ENCODE results near the gene FNDC3A. TPM values are rescaled to one million over a fixed set of nuclear protein-coding genes. Genes with fewer than 3 reads are reported as not detected.
"Not testable (repeated sequence)": the region's sequence is repeated elsewhere in the genome, so short reads cannot be mapped to it uniquely, and the experiment has no call there.

Gene FNDC3A
- polyA plus RNA-seq, 2 donors, result 6.0 to 7.3 TPM

- H3K4me3 ChIP-seq (ENCODE audit: low read depth in 1 of 2, low read length in 2 of 2), result no peak overlapping the region
- WGBS, 2 donors, result 27 to 59% methylated on average over 1 of the region's 1 CpG
- no peaks in the 10 kb centered on the region for H3K36me3 ChIP-seq (ENCODE audit: control insufficient read depth in 2 of 2, insufficient read depth in 2 of 2, low read length in 1 of 2)
- H3K4me1 ChIP-seq (ENCODE audit: control insufficient read depth in 2 of 2, insufficient read depth in 2 of 2, low read length in 1 of 2), result no peaks in the 10 kb centered on the region
- no peak overlapping the region for H3K27ac ChIP-seq (ENCODE audit: low read depth in 2 of 2, low read length in 1 of 2)
- no peaks in the 10 kb centered on the region for H3K9me3 ChIP-seq (ENCODE audit: control insufficient read depth in 2 of 2, insufficient read depth in 1 of 2, low read depth in 1 of 2, low read length in 1 of 2)
- no peaks in the 10 kb centered on the region for H3K27me3 ChIP-seq (ENCODE audit: control insufficient read depth in 1 of 2, insufficient read depth in 2 of 2, low read length in 2 of 2)
Observed at GRCh38 chr13:49063497-49063896, 87.8 kb downstream of the FNDC3A start.

- Histone ChIP-seq H3K36me3 (ENCODE audit: control insufficient read depth in 2 of 2, insufficient read depth in 2 of 2, low read length in 1 of 2) (no peaks in the 10 kb centered on the region), H3K27me3 (ENCODE audit: control insufficient read depth in 1 of 2, insufficient read depth in 2 of 2, low read length in 2 of 2) (no peaks in the 10 kb centered on the region), H3K9me3 (ENCODE audit: control insufficient read depth in 2 of 2, insufficient read depth in 1 of 2, low read depth in 1 of 2, low read length in 1 of 2) (no peaks in the 10 kb centered on the region), H3K4me1 (ENCODE audit: control insufficient read depth in 2 of 2, insufficient read depth in 2 of 2, low read length in 1 of 2) (no peaks in the 10 kb centered on the region), H3K27ac (ENCODE audit: low read depth in 2 of 2, low read length in 1 of 2) (no peak overlapping the region), H3K4me3 (ENCODE audit: low read depth in 1 of 2, low read length in 2 of 2) (no peak overlapping the region)
- WGBS, 2 donors, result 94 to 95% methylated on average over 3 of the region's 3 CpGs
Observed at GRCh38 chr13:49064476-49064875, 88.8 kb downstream of the FNDC3A start.

- Histone ChIP-seq H3K9me3 (ENCODE audit: control insufficient read depth in 2 of 2, insufficient read depth in 1 of 2, low read depth in 1 of 2, low read length in 1 of 2) (no peaks in the 10 kb centered on the region), H3K27me3 (ENCODE audit: control insufficient read depth in 1 of 2, insufficient read depth in 2 of 2, low read length in 2 of 2) (no peaks in the 10 kb centered on the region), H3K36me3 (ENCODE audit: control insufficient read depth in 2 of 2, insufficient read depth in 2 of 2, low read length in 1 of 2) (no peaks in the 10 kb centered on the region), H3K4me3 (ENCODE audit: low read depth in 1 of 2, low read length in 2 of 2) (no peak overlapping the region), H3K27ac (ENCODE audit: low read depth in 2 of 2, low read length in 1 of 2) (no peak overlapping the region), H3K4me1 (ENCODE audit: control insufficient read depth in 2 of 2, insufficient read depth in 2 of 2, low read length in 1 of 2) (no peaks in the 10 kb centered on the region)
- 86 to 91% methylated on average over 2 of the region's 2 CpGs for WGBS, 2 donors
Observed at GRCh38 chr13:49066856-49067255, 91.1 kb downstream of the FNDC3A start.

GRCh38 chr13:49068498-49068897, 92.8 kb downstream of the FNDC3A start:
- H3K27me3 ChIP-seq (ENCODE audit: control insufficient read depth in 1 of 2, insufficient read depth in 2 of 2, low read length in 2 of 2); H3K27ac ChIP-seq (ENCODE audit: low read depth in 2 of 2, low read length in 1 of 2); H3K4me1 ChIP-seq (ENCODE audit: control insufficient read depth in 2 of 2, insufficient read depth in 2 of 2, low read length in 1 of 2); H3K36me3 ChIP-seq (ENCODE audit: control insufficient read depth in 2 of 2, insufficient read depth in 2 of 2, low read length in 1 of 2); H3K4me3 ChIP-seq (ENCODE audit: low read depth in 1 of 2, low read length in 2 of 2); H3K9me3 ChIP-seq (ENCODE audit: control insufficient read depth in 2 of 2, insufficient read depth in 1 of 2, low read depth in 1 of 2, low read length in 1 of 2): not testable (repeated sequence)
- WGBS, 2 donors, result 94 to 100% methylated on average over 1 of the region's 1 CpG

GRCh38 chr13:49070021-49070420, 94.3 kb downstream of the FNDC3A start:
- H3K36me3 ChIP-seq (ENCODE audit: control insufficient read depth in 2 of 2, insufficient read depth in 2 of 2, low read length in 1 of 2); H3K4me3 ChIP-seq (ENCODE audit: low read depth in 1 of 2, low read length in 2 of 2); H3K4me1 ChIP-seq (ENCODE audit: control insufficient read depth in 2 of 2, insufficient read depth in 2 of 2, low read length in 1 of 2); H3K27ac ChIP-seq (ENCODE audit: low read depth in 2 of 2, low read length in 1 of 2); H3K9me3 ChIP-seq (ENCODE audit: control insufficient read depth in 2 of 2, insufficient read depth in 1 of 2, low read depth in 1 of 2, low read length in 1 of 2); H3K27me3 ChIP-seq (ENCODE audit: control insufficient read depth in 1 of 2, insufficient read depth in 2 of 2, low read length in 2 of 2): not testable (repeated sequence)
- 96 to 99% methylated on average over 6 of the region's 6 CpGs for WGBS, 2 donors

- Histone ChIP-seq H3K4me3 (ENCODE audit: low read depth in 1 of 2, low read length in 2 of 2) (no peak overlapping the region), H3K4me1 (ENCODE audit: control insufficient read depth in 2 of 2, insufficient read depth in 2 of 2, low read length in 1 of 2) (no peaks in the 10 kb centered on the region), H3K9me3 (ENCODE audit: control insufficient read depth in 2 of 2, insufficient read depth in 1 of 2, low read depth in 1 of 2, low read length in 1 of 2) (no peaks in the 10 kb centered on the region), H3K27me3 (ENCODE audit: control insufficient read depth in 1 of 2, insufficient read depth in 2 of 2, low read length in 2 of 2) (no peaks in the 10 kb centered on the region), H3K27ac (ENCODE audit: low read depth in 2 of 2, low read length in 1 of 2) (no peak overlapping the region), H3K36me3 (ENCODE audit: control insufficient read depth in 2 of 2, insufficient read depth in 2 of 2, low read length in 1 of 2) (no peaks in the 10 kb centered on the region)
- WGBS, 2 donors, result 90 to 100% methylated on average over 1 of the region's 1 CpG
Observed at GRCh38 chr13:49071341-49071937, 95.7 kb downstream of the FNDC3A start.

GRCh38 chr13:49082653-49083536, 107.2 kb downstream of the FNDC3A start:
- no peaks in the 10 kb centered on the region for H3K27me3 ChIP-seq (ENCODE audit: control insufficient read depth in 1 of 2, insufficient read depth in 2 of 2, low read length in 2 of 2)
- 83 to 88% methylated on average over 4 of the region's 4 CpGs for WGBS, 2 donors
- no peak overlapping the region for H3K4me3 ChIP-seq (ENCODE audit: low read depth in 1 of 2, low read length in 2 of 2)
- H3K27ac ChIP-seq (ENCODE audit: low read depth in 2 of 2, low read length in 1 of 2), result no peak overlapping the region
- no peaks in the 10 kb centered on the region for H3K9me3 ChIP-seq (ENCODE audit: control insufficient read depth in 2 of 2, insufficient read depth in 1 of 2, low read depth in 1 of 2, low read length in 1 of 2)
- no peaks in the 10 kb centered on the region for H3K36me3 ChIP-seq (ENCODE audit: control insufficient read depth in 2 of 2, insufficient read depth in 2 of 2, low read length in 1 of 2)
- peaks cover 0 to 2% of the 10 kb centered on the region in 2 donors for H3K4me1 ChIP-seq (ENCODE audit: control insufficient read depth in 2 of 2, insufficient read depth in 2 of 2, low read length in 1 of 2)

- H3K9me3 ChIP-seq (ENCODE audit: control insufficient read depth in 2 of 2, insufficient read depth in 1 of 2, low read depth in 1 of 2, low read length in 1 of 2), result no peaks in the 10 kb centered on the region
- H3K27ac ChIP-seq (ENCODE audit: low read depth in 2 of 2, low read length in 1 of 2), result no peak overlapping the region
- H3K36me3 ChIP-seq (ENCODE audit: control insufficient read depth in 2 of 2, insufficient read depth in 2 of 2, low read length in 1 of 2), result no peaks in the 10 kb centered on the region
- 81 to 88% methylated on average over 3 of the region's 3 CpGs for WGBS, 2 donors
- peaks cover 0 to 2% of the 10 kb centered on the region in 2 donors for H3K4me1 ChIP-seq (ENCODE audit: control insufficient read depth in 2 of 2, insufficient read depth in 2 of 2, low read length in 1 of 2)
- H3K27me3 ChIP-seq (ENCODE audit: control insufficient read depth in 1 of 2, insufficient read depth in 2 of 2, low read length in 2 of 2), result no peaks in the 10 kb centered on the region
- no peak overlapping the region for H3K4me3 ChIP-seq (ENCODE audit: low read depth in 1 of 2, low read length in 2 of 2)
Observed at GRCh38 chr13:49084961-49085360, 109.2 kb downstream of the FNDC3A start.

GRCh38 chr13:49086722-49087121, 111.0 kb downstream of the FNDC3A start:
- no peak overlapping the region for H3K27ac ChIP-seq (ENCODE audit: low read depth in 2 of 2, low read length in 1 of 2)
- H3K36me3 ChIP-seq (ENCODE audit: control insufficient read depth in 2 of 2, insufficient read depth in 2 of 2, low read length in 1 of 2), result no peaks in the 10 kb centered on the region
- H3K9me3 ChIP-seq (ENCODE audit: control insufficient read depth in 2 of 2, insufficient read depth in 1 of 2, low read depth in 1 of 2, low read length in 1 of 2), result no peaks in the 10 kb centered on the region
- H3K4me3 ChIP-seq (ENCODE audit: low read depth in 1 of 2, low read length in 2 of 2), result no peak overlapping the region
- WGBS, 2 donors, result 24 to 52% methylated on average over 2 of the region's 2 CpGs
- H3K27me3 ChIP-seq (ENCODE audit: control insufficient read depth in 1 of 2, insufficient read depth in 2 of 2, low read length in 2 of 2), result no peaks in the 10 kb centered on the region
- H3K4me1 ChIP-seq (ENCODE audit: control insufficient read depth in 2 of 2, insufficient read depth in 2 of 2, low read length in 1 of 2), result peaks cover 0 to 2% of the 10 kb centered on the region in 2 donors

GRCh38 chr13:49093376-49093775, 117.7 kb downstream of the FNDC3A start:
- Histone ChIP-seq H3K27ac (ENCODE audit: low read depth in 2 of 2, low read length in 1 of 2) (no peak overlapping the region), H3K36me3 (ENCODE audit: control insufficient read depth in 2 of 2, insufficient read depth in 2 of 2, low read length in 1 of 2) (no peaks in the 10 kb centered on the region), H3K4me1 (ENCODE audit: control insufficient read depth in 2 of 2, insufficient read depth in 2 of 2, low read length in 1 of 2) (no peaks in the 10 kb centered on the region), H3K4me3 (ENCODE audit: low read depth in 1 of 2, low read length in 2 of 2) (no peak overlapping the region), H3K9me3 (ENCODE audit: control insufficient read depth in 2 of 2, insufficient read depth in 1 of 2, low read depth in 1 of 2, low read length in 1 of 2) (no peaks in the 10 kb centered on the region), H3K27me3 (ENCODE audit: control insufficient read depth in 1 of 2, insufficient read depth in 2 of 2, low read length in 2 of 2) (no peaks in the 10 kb centered on the region)
- WGBS, 2 donors, result 82 to 91% methylated on average over 5 of the region's 5 CpGs
